Glomerular endothelial cell (primary cell): ENCODE results near the gene RORC. TPM values are rescaled to one million over a fixed set of nuclear protein-coding genes. Genes with fewer than 3 reads are reported as not detected.

ENCODE experiments used
- DNase-seq: peaks from one replicate; pipeline ENCODE4 v3.0.0-alpha.2; 2011; ENCODE audit warnings: low read depth, low spot score; ENCODE audit errors: extremely low read depth
- total RNA-seq: library from RNA; depleted of rRNA; stranded (reverse); fragments of >200 nt; gene quantifications from 2 replicates; pipeline ENCODE4 v1.2.3, GENCODE V29; 2015

The RORC gene
- total RNA-seq, 1 donor from 2014 or later = not detected

DNA sequence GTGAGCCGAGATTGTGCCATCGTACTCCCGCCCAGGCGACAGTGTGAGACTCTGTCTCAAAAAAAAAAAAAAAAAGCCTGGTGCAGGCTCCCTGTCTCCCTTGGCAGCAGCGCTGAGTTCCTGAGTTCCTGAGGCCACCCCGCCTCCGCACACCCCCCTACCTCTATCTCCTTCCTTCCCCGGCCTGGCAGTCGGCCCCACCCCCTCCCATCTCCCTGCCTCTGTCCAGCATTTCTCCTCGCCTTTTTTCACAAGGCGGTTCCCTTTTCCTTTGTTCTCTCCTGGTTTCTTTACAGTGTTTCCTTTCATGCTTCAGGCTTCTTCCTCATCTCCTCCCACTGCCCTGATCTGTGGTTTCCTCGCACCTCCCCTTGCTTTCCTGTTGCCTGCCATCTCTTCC, 2.7 kb downstream of the RORC start:
- DNase-seq = no peak

DNA sequence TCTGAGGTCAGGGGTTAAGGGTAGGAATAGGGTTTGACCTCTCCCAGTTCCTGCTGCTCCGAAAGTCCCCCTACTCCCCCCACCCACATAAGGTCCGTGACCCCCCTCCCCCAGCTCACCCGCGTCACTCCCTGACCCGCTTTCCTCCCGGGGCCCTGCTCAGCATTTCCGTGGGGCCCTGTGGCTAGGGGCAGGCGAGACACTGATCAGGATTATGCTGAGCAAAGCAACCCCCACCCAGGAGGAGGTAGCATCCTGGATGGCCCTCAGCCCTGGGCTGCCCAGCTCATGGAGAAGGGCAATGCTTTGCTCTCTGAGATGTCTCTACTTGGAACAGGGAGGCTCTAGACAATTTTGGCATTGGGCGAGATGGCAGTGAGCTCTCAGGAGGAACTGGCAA, 3.7 kb downstream of the RORC start:
- DNase-seq = no peak

GRCh38 chr1:151825751-151826660, 5.6 kb downstream of the RORC start:
- no peak for DNase-seq

DNA sequence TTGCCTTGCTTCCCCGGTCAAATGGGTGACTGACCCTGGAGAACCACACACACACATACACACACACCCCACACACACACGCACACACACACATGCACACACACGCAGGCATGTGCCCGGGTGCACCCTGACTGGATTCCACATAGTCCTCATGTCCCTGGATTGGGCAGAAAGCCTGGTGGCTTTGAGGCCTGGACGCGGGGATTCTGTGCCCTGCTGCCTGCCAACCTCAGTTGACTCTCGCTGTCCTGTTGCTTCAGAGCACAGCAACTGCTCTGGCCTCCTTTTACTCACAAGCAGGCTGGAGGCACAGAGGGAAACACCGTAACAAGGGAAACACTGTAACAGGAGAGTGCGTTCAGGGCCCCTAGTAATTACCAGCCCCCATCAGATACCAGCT, 6.4 kb downstream of the RORC start:
- no peak for DNase-seq

DNA sequence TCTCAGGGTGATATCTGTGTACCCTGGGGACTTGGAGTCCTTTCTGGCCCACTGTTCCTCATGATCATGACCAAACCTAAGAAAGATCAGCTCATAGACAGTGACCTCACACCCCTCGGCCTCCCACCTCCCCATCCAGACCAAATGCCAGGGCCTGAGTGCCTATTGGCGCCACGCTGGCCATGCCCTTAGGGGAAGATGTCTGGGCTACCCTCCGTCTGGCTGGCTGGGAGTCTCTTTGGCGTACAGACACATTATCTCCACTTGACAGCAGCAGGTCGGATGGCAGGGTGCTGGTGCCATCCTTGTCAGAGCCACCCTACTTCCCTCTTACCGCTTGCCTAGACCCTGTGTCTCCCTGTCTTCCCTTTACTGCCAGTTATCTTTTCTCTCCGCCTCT, 8.4 kb downstream of the RORC start:
- DNase-seq = no peak

GRCh38 chr1:151822404-151822803, 9.2 kb downstream of the RORC start:
- no peak for DNase-seq

- DNase-seq = no peak
These were observed 10.7 kb downstream of the RORC start for GRCh38 chr1:151820940-151821339.

GRCh38 chr1:151819976-151820623, 11.5 kb downstream of the RORC start:
- no peak for DNase-seq

DNA sequence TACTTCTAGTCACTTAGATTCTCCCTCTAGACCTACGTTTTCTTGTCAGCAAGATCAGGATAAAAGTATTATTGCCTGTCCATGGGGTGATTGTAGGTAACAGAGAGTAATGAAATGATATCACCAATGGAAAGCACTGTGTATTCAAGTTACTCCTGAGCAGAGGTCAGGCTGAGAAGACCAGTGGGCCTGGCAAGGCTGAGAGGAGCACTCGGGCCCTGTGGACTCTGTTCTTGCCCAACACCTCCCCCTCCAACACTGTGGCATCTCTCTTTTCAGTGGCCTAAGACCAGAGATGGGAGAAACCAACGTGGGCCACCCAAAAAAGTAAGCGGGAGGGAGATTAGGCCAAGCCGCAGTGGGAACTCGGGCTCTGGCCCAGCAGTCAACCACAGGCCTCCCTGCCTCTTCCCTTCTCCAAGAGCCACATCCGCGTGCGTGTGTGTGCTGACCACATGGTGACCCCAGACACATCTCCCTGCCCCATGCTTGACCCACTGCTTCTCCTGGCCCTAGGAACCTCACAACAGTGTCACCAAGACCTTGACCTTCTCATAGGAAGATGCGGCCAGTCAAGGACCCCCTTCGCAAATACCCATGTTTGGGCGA, 12.3 kb downstream of the RORC start:
- DNase-seq = no peak

GRCh38 chr1:151817353-151817730, 14.3 kb downstream of the RORC start:
- DNase-seq = no peak

GRCh38 chr1:151816548-151817352, 14.9 kb downstream of the RORC start:
- DNase-seq = no peak

DNA sequence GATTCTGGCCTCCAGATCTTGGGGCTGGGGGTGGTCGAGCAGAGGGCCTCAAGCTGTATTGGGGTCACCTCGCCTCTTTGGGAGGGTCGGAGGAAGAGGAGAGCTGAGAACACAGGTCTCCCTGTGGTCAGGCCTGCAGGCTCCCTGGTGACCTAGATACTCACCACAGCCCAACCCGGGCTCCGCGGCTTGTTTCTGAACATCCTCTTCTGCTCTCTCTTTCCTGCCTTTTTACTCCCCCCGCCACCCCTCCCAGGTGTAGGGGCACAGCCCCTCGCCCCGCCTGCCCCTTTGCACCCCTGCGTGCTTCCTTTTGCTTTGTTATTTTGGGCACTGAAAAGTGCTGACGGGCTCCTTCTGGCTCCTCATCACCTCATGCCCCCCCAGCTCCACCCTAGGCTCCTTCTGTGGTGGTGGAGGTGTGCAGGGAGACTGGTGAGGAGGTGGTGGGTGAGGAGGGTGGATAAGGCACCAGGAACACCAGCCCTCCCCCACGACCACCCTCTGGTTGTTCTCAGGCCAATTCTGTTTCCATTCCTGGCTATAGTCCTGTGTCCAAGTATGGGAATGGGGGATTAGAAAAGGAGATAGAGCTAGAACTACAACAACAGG, 15.8 kb downstream of the RORC start:
- no peak for DNase-seq

DNA sequence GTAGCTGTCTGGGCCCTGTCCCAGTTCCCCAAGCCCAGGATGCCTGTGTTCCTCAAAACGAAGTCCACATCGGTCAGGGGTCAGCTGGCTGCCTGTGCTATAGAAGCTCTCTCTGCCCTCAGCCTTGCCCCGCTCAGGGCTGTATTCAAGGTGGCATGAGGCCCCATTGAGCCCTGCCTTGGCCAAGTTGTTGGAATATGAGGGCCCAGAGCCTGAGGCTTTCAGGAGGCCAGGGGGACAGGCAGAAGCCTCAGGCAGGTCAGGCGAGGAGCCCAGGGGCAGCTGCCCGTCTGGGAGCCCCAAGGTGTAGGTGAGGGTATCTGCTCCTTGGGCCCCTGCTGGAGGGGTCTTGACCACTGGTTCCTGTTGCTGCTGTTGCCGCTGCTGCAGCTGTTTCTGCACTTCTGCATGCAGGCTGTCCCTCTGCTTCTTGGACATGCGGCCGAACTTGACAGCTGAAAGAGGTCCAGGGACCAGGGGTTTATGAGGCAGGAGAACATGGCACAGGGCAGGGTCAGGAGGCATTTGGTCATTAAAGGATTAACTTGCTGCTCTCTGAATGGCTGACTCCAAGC, 16.5 kb downstream of the RORC start:
- DNase-seq = no peak

DNA sequence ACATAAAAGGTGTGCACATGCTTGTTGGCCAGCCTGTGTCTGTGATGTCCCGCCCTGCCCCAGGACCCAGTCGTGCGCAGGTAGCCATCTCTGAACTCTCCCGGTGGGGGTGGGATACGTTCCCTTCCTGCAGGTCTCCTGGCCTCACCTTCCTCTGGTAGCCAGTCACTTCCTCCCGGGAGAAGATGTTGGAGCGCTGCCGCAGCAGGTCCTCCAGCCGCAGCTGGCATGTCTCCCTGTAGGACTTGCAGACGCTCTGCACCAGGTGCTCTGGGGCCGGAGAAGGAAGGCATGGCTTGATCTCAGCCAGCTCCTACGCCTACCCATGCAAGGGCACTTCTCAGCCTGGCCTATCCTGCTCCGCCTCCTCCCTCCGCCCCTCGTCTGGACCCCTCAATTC, 17.2 kb downstream of the RORC start:
- no peak for DNase-seq

DNA sequence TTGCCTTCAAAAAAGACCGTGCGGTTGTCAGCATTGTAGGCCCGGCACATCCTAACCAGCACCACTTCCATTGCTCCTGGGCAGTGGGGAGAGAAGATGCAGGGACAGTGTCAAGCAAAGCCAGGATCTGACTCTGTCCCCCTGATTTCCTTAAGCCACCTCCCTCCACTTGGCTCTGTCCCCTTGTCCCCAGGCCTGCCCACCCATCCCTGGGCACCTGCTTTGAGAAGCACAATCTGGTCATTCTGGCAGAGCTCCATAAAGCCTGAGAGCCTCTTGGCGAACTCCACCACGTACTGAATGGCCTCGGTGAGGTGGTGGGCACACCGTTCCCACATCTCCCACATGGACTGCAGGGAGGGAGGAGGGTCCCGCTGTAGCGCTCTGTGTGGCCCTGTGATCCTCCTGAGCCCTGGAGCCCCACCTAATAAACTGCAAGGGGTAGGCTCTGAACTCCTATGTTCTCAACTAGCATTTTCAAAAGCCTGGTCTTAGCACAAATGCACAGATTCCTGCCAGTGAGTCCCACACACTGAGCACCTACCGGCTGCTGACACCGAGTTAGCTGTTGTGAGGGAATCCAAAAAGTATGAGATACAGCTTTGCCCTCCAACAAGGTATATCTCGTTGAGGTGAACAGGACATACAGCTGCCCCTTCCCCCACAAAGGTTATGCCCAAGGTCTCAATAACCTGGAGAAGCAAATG, 18.2 kb downstream of the RORC start:
- DNase-seq = no peak

DNA sequence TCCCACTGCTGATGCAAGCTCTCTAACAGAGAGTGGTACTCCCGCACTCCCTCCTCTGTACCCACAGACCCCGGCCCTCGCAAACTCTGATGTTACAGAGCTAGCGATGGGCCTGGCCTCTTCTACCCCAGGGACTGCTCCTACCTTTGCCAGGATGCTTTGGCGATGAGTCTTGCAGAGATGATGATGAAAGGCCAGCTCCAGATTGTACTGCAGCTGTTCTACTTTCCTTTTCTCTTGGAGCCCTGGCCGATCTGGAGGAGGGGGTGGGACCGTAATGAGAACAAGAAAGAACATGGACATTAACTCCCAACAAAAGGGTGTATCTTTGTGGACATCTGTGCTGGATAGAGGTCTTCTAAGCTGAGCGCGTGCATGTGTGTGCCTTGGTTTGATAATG, 20.4 kb downstream of the RORC start:
- DNase-seq = no peak

- DNase-seq = no peak
These were observed 21.5 kb downstream of the RORC start for GRCh38 chr1:151809985-151810556.

- DNase-seq = no peak
These were observed 22.2 kb downstream of the RORC start for GRCh38 chr1:151809290-151809984.

DNA sequence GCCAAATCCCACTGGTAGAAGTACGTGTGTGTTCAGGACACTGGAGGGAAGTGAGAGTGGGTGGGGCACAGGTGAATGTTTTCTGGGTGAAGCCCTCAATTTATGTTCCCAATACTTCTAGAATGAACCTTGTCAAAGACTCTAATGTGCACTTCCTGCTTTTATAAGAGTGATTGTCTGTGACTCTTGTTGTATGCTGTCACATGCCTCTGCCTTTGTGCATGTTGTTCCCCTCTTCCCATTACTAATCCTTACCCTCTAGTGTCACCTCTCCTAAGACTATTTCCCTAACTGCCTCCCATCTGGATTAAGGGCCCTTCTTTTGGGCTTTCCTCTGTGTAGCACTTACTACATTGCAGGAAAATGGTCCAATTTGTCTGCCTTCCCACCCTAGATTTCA, 23.8 kb downstream of the RORC start:
- no peak for DNase-seq
